KMS-11 (cell line): ENCODE results near the gene GALNT10.

Experiments
- H2AFZ ChIP-seq: fragments of 200-600 bp; sonication (generic); 2 replicates; pipeline ENCODE4 v1.6.1; 2016; ENCODE audit warnings: antibody characterized with exemption, mixed run types, low read depth
- H3K27ac ChIP-seq: fragments of 200-600 bp; sonication (generic); 2 replicates; pipeline ENCODE4 v1.6.1; 2016; ENCODE audit warnings: mild to moderate bottlenecking, mixed run types
- H3K27me3 ChIP-seq: fragments of 200-600 bp; sonication (generic); 2 replicates; pipeline ENCODE4 v1.6.1; 2017; ENCODE audit warnings: mild to moderate bottlenecking, low read depth, mixed run types, moderate library complexity; ENCODE audit not compliant: insufficient read depth
- H3K36me3 ChIP-seq: fragments of 200-600 bp; sonication (generic); 2 replicates; pipeline ENCODE4 v1.6.1; 2017; ENCODE audit warnings: mild to moderate bottlenecking, mixed run types; ENCODE audit not compliant: insufficient read depth
- H3K4me1 ChIP-seq: fragments of 200-600 bp; sonication (generic); 2 replicates; pipeline ENCODE4 v1.6.1; 2016; ENCODE audit warnings: mild to moderate bottlenecking, low read depth, mixed run types; ENCODE audit not compliant: poor library complexity, severe bottlenecking
- H3K4me2 ChIP-seq: fragments of 200-600 bp; sonication (generic); 2 replicates; pipeline ENCODE4 v1.7.0; 2016; ENCODE audit warnings: mild to moderate bottlenecking, mixed run types
- H3K4me3 ChIP-seq: fragments of 200-600 bp; sonication (generic); IDR thresholded peaks from 2 replicates; pipeline ENCODE4 v1.6.1; 2017; ENCODE audit warnings: low read depth, low read length, mixed read lengths; ENCODE audit not compliant: insufficient read depth
- H3K79me2 ChIP-seq: fragments of 200-600 bp; sonication (generic); 2 replicates; pipeline ENCODE4 v1.6.1; 2016; ENCODE audit warnings: low read depth, mixed run types; ENCODE audit not compliant: insufficient read depth
- H3K9ac ChIP-seq: fragments of 200-600 bp; sonication (generic); 2 replicates; pipeline ENCODE4 v1.6.1; 2016; ENCODE audit warnings: mild to moderate bottlenecking, mixed run types
- H4K20me1 ChIP-seq: fragments of 200-600 bp; sonication (generic); 2 replicates; pipeline ENCODE4 v1.6.1; 2016; ENCODE audit warnings: mild to moderate bottlenecking, mixed run types; ENCODE audit not compliant: insufficient read depth
- TF ChIP-seq, protein P1 (sequence below): fragments of 200-600 bp; sonication (generic); conservative IDR thresholded peaks from 2 replicates; pipeline ENCODE4 v1.6.1; 2017; ENCODE audit warnings: low read depth, mild to moderate bottlenecking, antibody characterized with exemption, low read length, moderate library complexity, mixed read lengths

The GALNT10 gene

GRCh38 chr5:154403776-154404387, 213.3 kb downstream of the GALNT10 start:
- H3K36me3 ChIP-seq: no peaks in the 10 kb centered on the region
- H3K4me2 ChIP-seq: no peak overlapping the region
- no peak overlapping the region for H3K9ac ChIP-seq
- no peaks in the 10 kb centered on the region for H3K79me2 ChIP-seq
- H2AFZ ChIP-seq: no peak overlapping the region
- TF ChIP-seq, protein P1, sequence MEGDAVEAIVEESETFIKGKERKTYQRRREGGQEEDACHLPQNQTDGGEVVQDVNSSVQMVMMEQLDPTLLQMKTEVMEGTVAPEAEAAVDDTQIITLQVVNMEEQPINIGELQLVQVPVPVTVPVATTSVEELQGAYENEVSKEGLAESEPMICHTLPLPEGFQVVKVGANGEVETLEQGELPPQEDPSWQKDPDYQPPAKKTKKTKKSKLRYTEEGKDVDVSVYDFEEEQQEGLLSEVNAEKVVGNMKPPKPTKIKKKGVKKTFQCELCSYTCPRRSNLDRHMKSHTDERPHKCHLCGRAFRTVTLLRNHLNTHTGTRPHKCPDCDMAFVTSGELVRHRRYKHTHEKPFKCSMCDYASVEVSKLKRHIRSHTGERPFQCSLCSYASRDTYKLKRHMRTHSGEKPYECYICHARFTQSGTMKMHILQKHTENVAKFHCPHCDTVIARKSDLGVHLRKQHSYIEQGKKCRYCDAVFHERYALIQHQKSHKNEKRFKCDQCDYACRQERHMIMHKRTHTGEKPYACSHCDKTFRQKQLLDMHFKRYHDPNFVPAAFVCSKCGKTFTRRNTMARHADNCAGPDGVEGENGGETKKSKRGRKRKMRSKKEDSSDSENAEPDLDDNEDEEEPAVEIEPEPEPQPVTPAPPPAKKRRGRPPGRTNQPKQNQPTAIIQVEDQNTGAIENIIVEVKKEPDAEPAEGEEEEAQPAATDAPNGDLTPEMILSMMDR: no peak
- no peak overlapping the region for H3K4me3 ChIP-seq
- H3K27me3 ChIP-seq: no peaks in the 10 kb centered on the region
- H3K4me1 ChIP-seq: peaks cover 4% of the 10 kb centered on the region
- no peak overlapping the region for H3K27ac ChIP-seq
- no peaks in the 10 kb centered on the region for H4K20me1 ChIP-seq

- no peak overlapping the region; the same call in 1 of the 2 replicates for H2AFZ ChIP-seq
- H3K4me3 ChIP-seq: no peak overlapping the region
- H3K36me3 ChIP-seq: no peaks in the 10 kb centered on the region
- H3K27me3 ChIP-seq: no peaks in the 10 kb centered on the region
- H3K79me2 ChIP-seq: no peaks in the 10 kb centered on the region
- no peak overlapping the region for H3K9ac ChIP-seq
- no peak overlapping the region for H3K4me2 ChIP-seq
- no peaks in the 10 kb centered on the region for H4K20me1 ChIP-seq
- H3K4me1 ChIP-seq: peaks cover 4% of the 10 kb centered on the region
- no peak overlapping the region for H3K27ac ChIP-seq
- TF ChIP-seq, protein P1: peak; percentile 63; the same call in 1 of the 2 replicates
Observed at GRCh38 chr5:154405078-154405792, 214.7 kb downstream of the GALNT10 start.

- H3K4me3 ChIP-seq: no peak overlapping the region
Observed at GRCh38 chr5:154406231-154406630, 215.7 kb downstream of the GALNT10 start.

GRCh38 chr5:154406826-154407225, 216.3 kb downstream of the GALNT10 start:
- TF ChIP-seq, protein P1: no peak
- Histone ChIP-seq H3K4me2 (no peak overlapping the region), H3K79me2 (no peaks in the 10 kb centered on the region), H3K27ac (no peak overlapping the region), H3K4me1 (peaks cover 4% of the 10 kb centered on the region), H3K9ac (no peak overlapping the region), H3K27me3 (no peaks in the 10 kb centered on the region), H4K20me1 (no peaks in the 10 kb centered on the region), H3K36me3 (no peaks in the 10 kb centered on the region), H3K4me3 (no peak overlapping the region), H2AFZ (no peak overlapping the region)

More at GRCh38 chr5:154406231-154406630, 215.7 kb downstream of the GALNT10 start:
- Histone ChIP-seq H3K79me2 (no peaks in the 10 kb centered on the region), H4K20me1 (no peaks in the 10 kb centered on the region), H3K9ac (no peak overlapping the region), H3K27ac (no peak overlapping the region), H3K4me2 (no peak overlapping the region), H2AFZ (no peak overlapping the region), H3K36me3 (no peaks in the 10 kb centered on the region), H3K4me1 (peaks cover 4% of the 10 kb centered on the region), H3K27me3 (no peaks in the 10 kb centered on the region)
- TF ChIP-seq, protein P1: no peak
